Panc1 (cell line): ENCODE data around the gene RBM47. TPM values are rescaled to one million over a fixed set of nuclear protein-coding genes. Genes with fewer than 3 reads are reported as not detected.
"Not testable (repeated sequence)": the region's sequence is repeated elsewhere in the genome, so short reads cannot be mapped to it uniquely, and the experiment has no call there.

Experiments used
- ATAC-seq: fragments of 200-7000 bp; cut with Tn5 transposase; 2 replicates; pipeline ENCODE4 v1.9.1; 2020; ENCODE audit warnings: mild to moderate bottlenecking, moderate library complexity
- BruUV-seq: library from RNA; stranded (reverse); fragments of 400-500 nt; replicated peaks from 2 replicates; lab custom pipeline; 2021; lab: Mats Ljungman, UMichigan
- CTCF ChIA-PET: fragments of 300-600 bp; sonication (Branson Sonifier 250); formaldehyde crosslinking; loops from one replicate; lab custom pipeline; 2022; ENCODE audit warnings: antibody characterized with exemption; lab: Charles Lee
- POLR2A ChIA-PET: fragments of 300-600 bp; sonication (Branson Sonifier 250); formaldehyde crosslinking; loops from one replicate; lab custom pipeline; 2022; ENCODE audit warnings: antibody characterized with exemption; lab: Charles Lee
- DNase-seq: peaks from one replicate; pipeline ENCODE4 v3.0.0-alpha.2; 2010; ENCODE audit warnings: low read depth, low spot score
- H3K27ac ChIP-seq: 2 replicates; pipeline ENCODE4 v1.5.1; 2011; ENCODE audit warnings: mild to moderate bottlenecking, low read length, inconsistent platforms
- H3K27me3 ChIP-seq: fragments of 200-500 bp; sonication (Bioruptor generic); 2 replicates; pipeline ENCODE4 v1.6.0; 2014; ENCODE audit warnings: low read length, inconsistent platforms; ENCODE audit not compliant: control insufficient read depth, insufficient read depth
- H3K36me3 ChIP-seq: fragments of 200-500 bp; sonication (Bioruptor generic); 2 replicates; pipeline ENCODE4 v1.5.1; 2014; ENCODE audit warnings: inconsistent platforms, mild to moderate bottlenecking, low read length, moderate library complexity; ENCODE audit not compliant: control insufficient read depth, insufficient read depth
- H3K4me1 ChIP-seq: 2 replicates; pipeline ENCODE4 v1.5.1; 2011; ENCODE audit warnings: inconsistent platforms, mild to moderate bottlenecking, low read length, moderate library complexity; ENCODE audit not compliant: control insufficient read depth, insufficient read depth
- H3K4me3 ChIP-seq, 2 experiments: 2 replicates each; pipeline ENCODE4 v1.5.1; 2011 to 2012; ENCODE audit warnings: low read depth in 2 of 2, low read length in 2 of 2, mild to moderate bottlenecking in 2 of 2, inconsistent platforms in 1 of 2, moderate library complexity in 1 of 2
- H3K9me3 ChIP-seq: fragments of 200-500 bp; sonication (Bioruptor generic); 2 replicates; pipeline ENCODE4 v1.5.1; 2014; ENCODE audit warnings: low read depth, mild to moderate bottlenecking, inconsistent platforms, low read length, moderate library complexity; ENCODE audit not compliant: control insufficient read depth, insufficient read depth
- CTCF ChIP-seq: fragments of 450-650 bp; IDR thresholded peaks from 2 replicates; pipeline ENCODE4 v1.5.1; 2017; ENCODE audit warnings: mild to moderate bottlenecking
- POLR2AphosphoS5 ChIP-seq: IDR thresholded peaks from 2 replicates; pipeline ENCODE4 v1.6.1; 2012; ENCODE audit warnings: mild to moderate bottlenecking, low read depth, low read length, moderate library complexity
- REST ChIP-seq, 2 experiments: IDR thresholded peaks; 2 replicates each; pipeline ENCODE4 v1.6.1; 2011 to 2012; ENCODE audit warnings: low read depth in 2 of 2, control low read depth in 1 of 2, low read length in 1 of 2, mild to moderate bottlenecking in 1 of 2, moderate library complexity in 1 of 2; ENCODE audit not compliant: insufficient read depth in 1 of 2
- SIN3A ChIP-seq: IDR thresholded peaks from 2 replicates; pipeline ENCODE4 v1.6.1; 2012; ENCODE audit warnings: low read depth, mild to moderate bottlenecking, low read length, moderate library complexity, borderline replicate concordance; ENCODE audit not compliant: insufficient read depth
- TCF7L2 ChIP-seq: IDR thresholded peaks from 2 replicates; pipeline ENCODE4 v1.6.1; 2011; ENCODE audit warnings: mild to moderate bottlenecking, low read depth, low read length, inconsistent platforms
- in situ Hi-C: cut with HindIII; loops from 2 replicates; pipeline ENCODE4 v1.10.0; 2016; ENCODE audit warnings: low sequenced_read_pairs, low pct_unique_long_range_greater_than_20kb
- intact Hi-C: fragments of 100-400 bp; cut with micrococcal nuclease; formaldehyde crosslinking; loops from one replicate; pipeline ENCODE4 v1.10.0; 2022; ENCODE audit not compliant: unreplicated experiment
- total RNA-seq: library from RNA; stranded (reverse); gene quantifications from one replicate; pipeline ENCODE4 v1.2.1, GENCODE V29; 2021; ENCODE audit not compliant: unreplicated experiment

RBM47 gene
- total RNA-seq, 1 experiment from 2014 or later: 2.0 TPM

GRCh38 chr4:40546506-40546905, 83.2 kb downstream of the RBM47 start:
- in situ Hi-C loops: no loop called here
- ChIA-PET POLR2A (no interaction called here), CTCF (interaction anchor here (0.6 kb wide), 1 partner anchor 111 kb away, joined by 3 read pairs; no protein-coding TSS in a partner anchor)
- H3K9me3 ChIP-seq: no peaks in the 10 kb centered on the region
- H3K36me3 ChIP-seq: no peaks in the 10 kb centered on the region
- TF ChIP-seq SIN3A (no peak), TCF7L2 (no peak), POLR2AphosphoS5 (no peak), CTCF (no peak), REST (IDR thresholded peaks at IDR 0.05; ENCODE audit: insufficient read depth in 1 of 2, low read depth in 2 of 2, low read length in 1 of 2) (no peak)
- DNase-seq (no peak), ATAC-seq (no peak)
- no TSS peak for BruUV-seq
- no peak overlapping the region for H3K4me3 ChIP-seq
- peaks cover 4% of the 10 kb centered on the region; the same call in 1 of the 2 replicates for H3K4me1 ChIP-seq
- H3K27ac ChIP-seq: no peak overlapping the region
- H3K27me3 ChIP-seq: no peaks in the 10 kb centered on the region
- intact Hi-C loops: no loop called here

- H3K9me3 ChIP-seq, POLR2A ChIA-PET, ATAC-seq, in situ Hi-C loops, CTCF ChIA-PET, H3K36me3 ChIP-seq, H3K4me1 ChIP-seq, H3K27ac ChIP-seq, intact Hi-C loops, H3K4me3 ChIP-seq, H3K27me3 ChIP-seq, BruUV-seq, DNase-seq: not testable (repeated sequence)
Measured at GRCh38 chr4:40545487-40545886, 84.2 kb downstream of the RBM47 start.

GRCh38 chr4:40544221-40544620, 85.4 kb downstream of the RBM47 start:
- Histone ChIP-seq H3K9me3 (no peaks in the 10 kb centered on the region), H3K4me3 (no peak overlapping the region), H3K36me3 (no peaks in the 10 kb centered on the region), H3K27ac (no peak overlapping the region), H3K27me3 (no peaks in the 10 kb centered on the region), H3K4me1 (no peaks in the 10 kb centered on the region)
- ChIA-PET CTCF (no interaction called here), POLR2A (no interaction called here)
- in situ Hi-C loops: no loop called here
- TF ChIP-seq TCF7L2 (no peak), POLR2AphosphoS5 (no peak), CTCF (no peak), REST (IDR thresholded peaks at IDR 0.05; ENCODE audit: insufficient read depth in 1 of 2, low read depth in 2 of 2, low read length in 1 of 2) (no peak), SIN3A (no peak)
- DNase-seq (no peak), ATAC-seq (no peak)
- no TSS peak for BruUV-seq
- intact Hi-C loops: no loop called here
